Erythroblast (primary cell): ENCODE results near the gene KCNMB4.

Experiments
- GATA1 ChIP-seq: IDR thresholded peaks from 2 replicates; pipeline ENCODE4 v1.6.1; 2011; ENCODE audit warnings: low read depth, mild to moderate bottlenecking, control low read depth, low read length, moderate library complexity
- POLR2A ChIP-seq: IDR thresholded peaks from 2 replicates; pipeline ENCODE4 v1.6.1; 2011; ENCODE audit warnings: mild to moderate bottlenecking, low read length

- TF ChIP-seq POLR2A (no peak), GATA1 (no peak)
Observed at GRCh38 chr12:70365398-70365647, 767 bp upstream of the KCNMB4 start.
